HG03354 (cell line): ENCODE results near the gene CMSS1.

Experiments
- ATAC-seq: cut with Tn5 transposase; IDR thresholded peaks from one replicate; pipeline ENCODE4 v1.9.1; 2021; ENCODE audit warnings: mild to moderate bottlenecking; ENCODE audit not compliant: unreplicated experiment, poor library complexity, severe bottlenecking

Gene CMSS1

GRCh38 chr3:99848433-99848832 is 30.8 kb downstream of the CMSS1 start:
- ATAC-seq = no peak

DNA sequence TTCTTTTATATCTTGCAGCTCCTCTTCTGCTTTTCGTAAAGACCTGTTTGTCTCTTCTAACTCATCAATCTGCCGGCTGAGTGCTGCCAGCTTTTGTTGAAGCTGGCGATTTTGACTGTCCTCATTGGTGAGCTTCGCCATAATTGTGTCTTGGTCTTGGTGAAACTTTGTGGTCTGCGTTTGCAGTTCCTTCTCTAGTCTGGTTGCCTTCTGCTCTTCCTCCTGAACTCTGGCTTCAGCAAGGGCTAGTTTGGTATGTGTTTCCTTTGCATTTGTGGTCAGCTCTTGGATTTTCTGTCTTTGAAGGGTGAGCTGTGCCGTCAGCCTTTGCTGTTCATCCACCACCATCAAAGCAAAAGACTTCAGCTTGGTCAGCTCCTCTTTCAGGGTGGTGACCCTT is 32.9 kb downstream of the CMSS1 start:
- ATAC-seq = no peak

DNA sequence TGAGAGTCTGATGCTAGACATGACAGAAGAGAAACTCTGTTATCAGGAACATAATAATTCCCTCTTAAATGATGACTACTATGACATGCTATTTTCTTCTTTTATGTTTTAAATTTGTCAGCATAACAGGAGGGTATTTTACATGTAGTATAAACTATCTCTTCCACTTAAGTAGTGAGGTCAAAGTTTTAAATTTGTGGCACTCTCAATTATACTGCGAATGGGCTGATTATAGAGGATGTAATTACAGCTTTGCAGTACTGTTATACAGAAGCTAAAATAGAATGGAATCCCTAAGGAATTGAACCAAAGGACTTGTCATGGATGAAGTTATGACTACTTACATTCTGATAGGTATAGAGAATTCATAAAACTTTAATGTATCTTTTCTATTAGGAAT is 34.3 kb downstream of the CMSS1 start:
- no peak for ATAC-seq

GRCh38 chr3:99852851-99853250 is 35.2 kb downstream of the CMSS1 start:
- ATAC-seq = no peak

DNA sequence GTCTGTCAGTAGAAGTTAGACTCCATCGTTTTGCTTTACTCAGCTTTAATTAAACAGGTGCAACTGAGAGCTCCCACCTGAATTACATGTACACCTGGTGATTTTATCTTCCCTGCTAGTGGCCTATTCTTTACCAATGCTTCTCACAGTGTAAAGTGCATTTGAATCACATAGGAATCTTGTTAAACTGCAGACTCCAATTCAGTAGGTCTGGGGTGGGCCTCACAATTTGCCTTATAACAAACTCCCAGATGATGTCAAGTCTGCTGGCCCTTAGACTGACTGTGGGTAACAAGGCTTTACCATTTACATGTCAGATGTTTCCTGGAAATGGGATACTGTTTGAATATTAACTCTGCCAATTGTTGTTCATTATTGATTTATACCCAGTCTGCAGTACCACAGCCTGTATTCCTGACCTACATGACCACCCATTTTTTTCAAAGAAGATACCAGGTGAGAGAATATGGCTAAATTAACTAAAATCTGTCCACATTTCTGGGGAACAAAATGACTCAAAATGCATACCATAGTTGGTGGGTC is 37.2 kb downstream of the CMSS1 start:
- no peak for ATAC-seq

- no peak for ATAC-seq
Measured at GRCh38 chr3:99855900-99856299, 38.2 kb downstream of the CMSS1 start.

DNA sequence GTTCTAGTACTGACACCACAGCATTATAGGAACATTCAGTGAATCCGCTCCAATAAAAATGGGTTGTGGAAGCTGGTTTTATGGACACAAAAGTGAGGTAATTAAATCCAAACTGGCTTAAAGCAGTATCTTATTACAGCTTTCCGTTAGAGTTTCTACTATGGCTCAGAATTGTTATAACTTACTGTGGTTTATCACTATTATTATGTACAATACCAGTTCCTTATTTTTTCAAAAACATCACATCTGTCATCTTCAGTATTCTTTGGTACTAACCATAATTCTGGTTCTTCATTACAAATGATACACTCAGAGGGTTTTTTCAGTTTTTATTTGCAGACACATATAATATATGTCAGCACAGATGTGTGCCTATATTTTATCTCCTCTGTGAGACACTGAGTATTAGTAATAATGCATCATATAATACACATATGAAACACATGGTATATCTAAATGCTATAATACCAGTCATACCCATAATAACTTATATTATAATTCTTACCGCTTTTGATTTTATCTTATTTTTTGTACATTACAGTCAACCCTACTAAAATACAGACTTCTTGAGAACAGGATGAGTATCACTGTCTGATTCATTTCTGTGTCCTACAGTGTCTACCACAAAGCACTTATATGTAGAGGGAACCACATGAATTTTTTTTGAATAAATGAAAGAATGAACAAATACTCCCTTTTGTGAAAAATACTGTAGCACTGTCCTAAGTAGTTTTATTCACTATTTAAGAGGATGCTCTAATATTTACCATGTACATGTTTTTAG is 39.0 kb downstream of the CMSS1 start:
- ATAC-seq = no peak

DNA sequence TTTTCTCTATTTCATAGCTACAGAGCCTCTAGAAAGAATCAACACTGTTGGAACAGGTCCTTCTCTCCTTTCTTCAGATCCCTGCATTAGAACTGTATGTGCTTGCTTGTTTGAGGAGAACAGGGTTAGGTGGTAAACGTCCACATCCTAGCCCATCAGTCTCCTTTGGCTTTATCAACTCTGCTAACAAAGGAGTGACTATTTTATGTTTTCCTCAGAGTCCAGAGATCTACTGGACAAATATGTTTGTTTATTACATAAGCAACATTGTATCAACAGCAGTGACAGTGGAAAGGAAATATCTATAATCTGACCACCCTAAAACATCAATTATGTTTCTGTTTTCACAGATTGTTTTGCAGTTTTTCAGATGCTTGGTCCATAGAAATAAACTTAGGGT is 39.6 kb downstream of the CMSS1 start:
- no peak for ATAC-seq

DNA sequence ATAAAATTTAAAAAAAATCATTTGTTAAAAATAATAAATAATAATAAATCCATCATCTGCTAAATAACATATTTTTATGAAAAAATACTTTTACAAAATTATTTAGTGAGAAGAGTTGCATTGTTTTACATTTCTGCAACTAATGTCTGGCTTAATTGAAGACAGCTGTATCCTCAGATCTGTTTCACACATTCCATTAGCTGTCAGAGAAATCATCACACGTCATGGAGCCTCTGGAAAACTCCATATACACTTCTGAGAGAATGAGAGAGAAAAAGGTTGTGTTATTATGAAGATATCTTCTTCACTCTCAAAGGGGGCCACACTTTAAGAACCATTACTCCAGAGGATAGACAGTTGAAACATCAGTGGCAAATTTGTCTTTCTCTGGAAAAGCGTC is 40.8 kb downstream of the CMSS1 start:
- no peak for ATAC-seq

DNA sequence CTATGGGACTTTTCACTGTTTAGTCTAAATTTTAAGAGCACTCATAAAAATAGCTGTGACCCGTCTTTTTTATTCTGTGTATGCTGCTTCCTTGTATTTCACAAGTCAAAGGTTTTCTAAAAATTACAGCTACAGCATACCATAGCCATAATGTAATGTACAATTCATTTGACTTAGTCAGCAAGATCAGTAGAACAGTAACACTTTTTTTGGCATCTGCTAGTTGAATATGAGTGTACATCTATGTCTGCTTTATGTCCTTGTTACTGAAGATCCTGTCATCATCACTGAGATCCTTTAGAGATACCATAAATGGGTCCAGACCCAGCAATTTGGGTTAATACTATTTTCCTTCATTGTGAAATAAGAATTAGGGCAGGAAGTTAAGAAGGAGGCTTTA is 42.2 kb downstream of the CMSS1 start:
- no peak for ATAC-seq

DNA sequence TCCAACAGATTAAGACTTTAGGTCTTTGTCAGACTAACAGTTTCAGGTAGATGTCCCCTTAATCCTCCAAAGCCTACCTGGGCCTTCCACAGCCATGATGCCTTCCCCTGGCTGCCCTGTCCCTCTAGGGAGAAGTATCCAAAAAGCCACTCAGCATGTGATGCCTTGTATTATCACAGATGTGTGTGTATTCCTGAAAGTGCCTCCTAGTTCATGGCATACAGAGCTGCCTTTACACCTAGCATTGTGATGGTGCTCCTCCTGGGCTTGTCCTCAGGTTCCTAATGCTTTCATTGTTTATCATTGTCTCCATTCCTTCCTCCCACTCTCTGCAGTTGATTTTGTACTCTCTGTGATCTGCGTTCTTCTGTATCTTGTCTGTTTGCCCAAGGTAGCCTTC is 43.6 kb downstream of the CMSS1 start:
- no peak for ATAC-seq

- ATAC-seq = no peak
Measured at GRCh38 chr3:99862208-99862607, 44.5 kb downstream of the CMSS1 start.

GRCh38 chr3:99863002-99863401 is 45.3 kb downstream of the CMSS1 start:
- ATAC-seq = no peak

DNA sequence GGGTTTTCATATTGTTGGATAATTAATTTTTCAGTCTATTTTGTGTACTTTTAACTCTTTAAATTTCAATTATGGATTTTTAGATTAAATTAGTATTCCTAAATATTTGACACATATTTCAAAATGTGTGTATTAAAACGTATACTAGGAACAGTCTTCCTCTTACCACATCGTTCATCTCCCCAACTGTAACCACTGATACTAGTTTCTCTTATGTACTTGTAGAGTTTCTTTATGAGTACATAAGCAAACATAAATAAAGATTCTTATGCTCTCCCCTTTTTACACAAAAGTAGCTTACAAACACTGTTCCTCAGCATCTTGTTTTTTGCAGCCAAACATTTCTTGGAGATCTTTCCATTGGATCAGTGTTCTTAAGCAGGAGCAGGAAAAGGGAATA is 45.9 kb downstream of the CMSS1 start:
- ATAC-seq = peak; percentile 47

DNA sequence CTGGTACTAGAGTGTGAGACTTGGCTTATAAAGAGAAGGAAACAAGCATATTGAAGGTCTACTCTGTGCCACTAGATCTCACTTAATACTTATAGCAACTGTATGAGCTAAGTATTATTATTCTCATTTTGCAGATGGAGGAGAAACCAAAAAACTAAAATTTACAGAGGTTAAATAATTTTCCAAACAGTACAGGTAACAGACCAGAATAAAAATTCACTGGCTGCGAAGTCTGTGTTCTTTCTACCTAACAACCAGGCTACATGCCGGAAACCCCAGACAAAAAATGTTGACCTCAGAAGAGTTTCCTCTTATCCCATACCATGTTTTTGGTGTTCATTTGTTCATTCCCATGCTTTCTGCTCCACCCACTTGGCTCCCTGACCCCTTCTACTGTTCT is 46.6 kb downstream of the CMSS1 start:
- ATAC-seq = no peak

DNA sequence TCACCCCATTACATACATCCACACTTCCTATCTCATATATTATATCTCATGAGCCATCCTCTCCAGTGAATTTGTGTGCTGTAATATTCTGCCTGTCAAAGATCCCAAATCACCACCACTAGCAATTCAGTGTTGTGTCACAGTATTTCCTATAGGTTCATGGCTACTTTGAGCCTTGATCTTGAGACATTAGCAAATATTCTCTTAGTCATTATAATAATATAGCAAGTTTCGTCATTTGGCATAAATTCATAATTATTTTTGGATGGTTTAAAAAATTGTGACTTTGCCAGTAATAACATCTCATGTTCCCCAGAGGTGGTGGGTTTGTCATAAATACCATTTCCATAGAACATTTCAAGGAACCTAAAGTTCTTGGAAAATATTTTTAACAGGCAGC is 47.7 kb downstream of the CMSS1 start:
- no peak for ATAC-seq

DNA sequence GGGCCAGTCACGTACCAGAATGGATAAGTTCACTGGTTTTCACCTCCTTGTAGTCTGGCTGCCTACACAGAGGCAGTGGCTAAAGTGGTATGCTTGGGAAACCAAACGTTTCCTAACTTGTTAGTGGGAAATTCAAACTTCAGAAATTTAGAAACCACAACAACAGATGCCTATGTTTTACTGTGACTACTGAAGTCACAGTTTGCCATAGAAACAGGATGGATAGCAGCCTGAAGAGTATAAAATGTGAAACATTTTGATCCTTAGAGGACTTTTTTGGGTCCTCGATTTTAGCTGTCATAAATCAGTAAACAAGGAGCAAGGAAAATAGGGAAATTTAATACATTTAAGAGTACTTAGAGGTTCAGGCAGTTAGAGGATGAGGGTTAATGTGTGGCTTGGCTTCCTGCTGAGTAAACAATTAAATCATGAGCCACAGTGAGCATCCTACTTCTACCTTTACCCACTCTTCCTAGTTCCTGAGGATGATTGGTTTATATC is 48.6 kb downstream of the CMSS1 start:
- no peak for ATAC-seq

DNA sequence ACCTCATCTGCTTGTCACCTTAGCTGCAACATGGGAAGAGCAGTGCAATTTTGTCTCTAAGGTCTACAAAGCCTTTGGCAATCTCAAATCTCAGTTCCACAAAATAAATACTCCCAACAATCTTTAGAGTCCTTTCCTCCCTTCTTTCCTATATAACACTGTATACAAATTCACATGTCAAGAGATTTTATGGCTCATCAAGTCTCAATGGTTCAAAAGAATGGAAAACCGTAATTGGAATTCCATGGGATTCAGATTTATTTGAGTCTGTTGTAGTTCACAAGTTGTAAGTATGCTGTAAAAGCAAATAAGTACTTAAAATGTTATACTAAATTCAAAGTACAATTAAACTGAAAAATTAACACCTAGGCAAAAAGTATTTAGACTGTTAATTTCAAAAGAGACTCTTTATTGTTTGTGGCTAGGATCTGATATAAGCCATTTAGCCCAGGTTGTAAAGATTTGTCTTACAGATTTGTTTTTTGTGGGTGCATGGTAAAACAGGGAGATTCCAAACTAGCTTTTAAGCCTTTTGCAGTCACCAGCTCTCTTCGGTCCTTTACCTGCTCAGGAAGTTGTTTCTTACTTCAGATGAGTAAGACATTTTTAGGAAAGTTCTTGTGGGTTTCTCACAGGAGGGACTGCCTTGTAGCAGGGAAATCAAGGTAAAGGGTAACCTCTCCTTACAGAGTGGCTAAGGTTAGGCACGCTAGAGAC is 50.1 kb downstream of the CMSS1 start:
- no peak for ATAC-seq

GRCh38 chr3:99868311-99868646 is 50.6 kb downstream of the CMSS1 start:
- no peak for ATAC-seq

DNA sequence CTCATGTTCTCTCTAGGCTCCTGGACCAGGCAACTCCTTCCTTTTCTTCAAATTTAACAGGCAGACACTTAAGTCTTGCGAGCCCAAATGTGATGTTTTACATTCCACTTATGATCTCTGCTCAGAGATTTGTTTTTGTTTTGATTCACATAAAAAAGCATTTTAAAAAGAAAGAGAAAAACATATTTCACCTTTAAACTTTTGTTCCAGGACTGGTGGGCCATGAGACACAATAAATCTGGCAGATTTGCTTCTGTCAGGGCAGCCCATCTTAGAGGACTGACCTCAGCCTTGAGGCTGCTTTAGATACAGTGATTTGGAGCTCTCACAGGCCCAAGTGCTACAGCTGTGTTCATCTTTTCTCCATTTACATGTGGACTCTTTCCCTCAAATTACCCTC is 52.0 kb downstream of the CMSS1 start:
- no peak for ATAC-seq

- no peak for ATAC-seq
Measured at GRCh38 chr3:99870712-99871111, 53.0 kb downstream of the CMSS1 start.
